PC-3 (cell line): ENCODE data around the gene PTN. TPM values are rescaled to one million over a fixed set of nuclear protein-coding genes. Genes with fewer than 3 reads are reported as not detected.

ENCODE experiments used
- ATAC-seq: fragments of 200-7000 bp; cut with Tn5 transposase; 2 replicates; pipeline ENCODE4 v1.9.1; 2020; ENCODE audit warnings: mild to moderate bottlenecking, moderate library complexity
- BruUV-seq: library from RNA; stranded (reverse); fragments of 400-500 nt; replicated peaks from 2 replicates; lab custom pipeline; 2021; lab: Mats Ljungman, UMichigan
- CTCF ChIA-PET: fragments of 300-600 bp; sonication (Branson Sonifier 250); formaldehyde crosslinking; loops from one replicate; lab custom pipeline; 2022; ENCODE audit warnings: antibody characterized with exemption; lab: Charles Lee
- POLR2A ChIA-PET: fragments of 300-600 bp; sonication (Branson Sonifier 250); formaldehyde crosslinking; loops from one replicate; lab custom pipeline; 2022; ENCODE audit warnings: antibody characterized with exemption; ENCODE audit not compliant: unreplicated experiment; lab: Charles Lee
- DNase-seq: peaks from one replicate; pipeline ENCODE4 v3.0.0-alpha.2; 2015
- H2AFZ ChIP-seq: fragments of 300-600 bp; sonication (generic); 2 replicates; pipeline ENCODE4 v1.6.0; 2016; ENCODE audit warnings: antibody characterized with exemption, low read length
- H3F3A ChIP-seq: fragments of 300-600 bp; sonication (generic); one replicate; pipeline ENCODE4 v1.6.0; 2017; ENCODE audit warnings: antibody characterized with exemption, low read length, control low read depth, mild to moderate bottlenecking; ENCODE audit not compliant: unreplicated experiment
- H3K27ac ChIP-seq: fragments of 300-600 bp; sonication (generic); 2 replicates; pipeline ENCODE4 v1.5.1; 2016; ENCODE audit warnings: mild to moderate bottlenecking, low read length
- H3K27me3 ChIP-seq: fragments of 300-600 bp; sonication (generic); 2 replicates; pipeline ENCODE4 v1.6.1; 2016; ENCODE audit warnings: low read length, mixed read lengths
- H3K36me3 ChIP-seq: fragments of 300-600 bp; sonication (generic); 2 replicates; pipeline ENCODE4 v1.6.1; 2016; ENCODE audit warnings: low read depth, mixed run types, low read length, mixed read lengths
- H3K4me1 ChIP-seq: fragments of 300-600 bp; sonication (generic); 2 replicates; pipeline ENCODE4 v1.5.1; 2016; ENCODE audit warnings: low read length; ENCODE audit not compliant: insufficient read depth
- H3K4me2 ChIP-seq: fragments of 300-600 bp; sonication (generic); 2 replicates; pipeline ENCODE4 v1.6.0; 2016; ENCODE audit warnings: low read length
- H3K4me3 ChIP-seq: fragments of 300-600 bp; sonication (generic); 2 replicates; pipeline ENCODE4 v1.5.1; 2016; ENCODE audit warnings: mild to moderate bottlenecking, low read length, mixed read lengths
- H3K79me2 ChIP-seq: fragments of 300-600 bp; sonication (generic); 2 replicates; pipeline ENCODE4 v1.6.1; 2017; ENCODE audit warnings: low read length, mixed read lengths
- H3K9ac ChIP-seq: fragments of 300-600 bp; sonication (generic); 2 replicates; pipeline ENCODE4 v1.6.0; 2016; ENCODE audit warnings: mild to moderate bottlenecking, low read length
- H3K9me2 ChIP-seq: fragments of 300-600 bp; sonication (generic); replicated peaks from 2 replicates; pipeline ENCODE4 v1.6.1; 2016; ENCODE audit warnings: mixed run types, low read length, mixed read lengths
- H3K9me3 ChIP-seq: fragments of 300-600 bp; sonication (generic); 2 replicates; pipeline ENCODE4 v1.6.1; 2016; ENCODE audit warnings: low read length, mixed read lengths
- H4K20me1 ChIP-seq: fragments of 300-600 bp; sonication (generic); 2 replicates; pipeline ENCODE4 v1.6.1; 2016; ENCODE audit warnings: low read length, mixed read lengths
- CTCF ChIP-seq: fragments of 300-600 bp; sonication (generic); conservative IDR thresholded peaks from 2 replicates; pipeline ENCODE4 v1.5.1; 2017; ENCODE audit warnings: antibody characterized with exemption, low read depth, mild to moderate bottlenecking, low read length
- EZH2 ChIP-seq: fragments of 300-600 bp; sonication (generic); IDR thresholded peaks from one replicate; pipeline ENCODE4 v1.6.1; 2017; ENCODE audit warnings: antibody characterized with exemption, mild to moderate bottlenecking, low read length; ENCODE audit not compliant: unreplicated experiment
- EZH2phosphoT487 ChIP-seq: fragments of 300-600 bp; sonication (generic); IDR thresholded peaks from 2 replicates; pipeline ENCODE4 v1.6.1; 2018; ENCODE audit warnings: mild to moderate bottlenecking, antibody characterized with exemption, low read length, borderline replicate concordance
- intact Hi-C: fragments of 100-400 bp; cut with micrococcal nuclease; formaldehyde crosslinking; loops from 2 replicates; pipeline ENCODE4 v1.9.0; 2023
- total RNA-seq: library from RNA; depleted of rRNA; stranded (reverse); fragments of >200 nt; gene quantifications from 2 replicates; pipeline ENCODE4 v1.2.3, GENCODE V29; 2014

Gene PTN
- total RNA-seq, 1 experiment from 2014 or later = 0.07 TPM

DNA sequence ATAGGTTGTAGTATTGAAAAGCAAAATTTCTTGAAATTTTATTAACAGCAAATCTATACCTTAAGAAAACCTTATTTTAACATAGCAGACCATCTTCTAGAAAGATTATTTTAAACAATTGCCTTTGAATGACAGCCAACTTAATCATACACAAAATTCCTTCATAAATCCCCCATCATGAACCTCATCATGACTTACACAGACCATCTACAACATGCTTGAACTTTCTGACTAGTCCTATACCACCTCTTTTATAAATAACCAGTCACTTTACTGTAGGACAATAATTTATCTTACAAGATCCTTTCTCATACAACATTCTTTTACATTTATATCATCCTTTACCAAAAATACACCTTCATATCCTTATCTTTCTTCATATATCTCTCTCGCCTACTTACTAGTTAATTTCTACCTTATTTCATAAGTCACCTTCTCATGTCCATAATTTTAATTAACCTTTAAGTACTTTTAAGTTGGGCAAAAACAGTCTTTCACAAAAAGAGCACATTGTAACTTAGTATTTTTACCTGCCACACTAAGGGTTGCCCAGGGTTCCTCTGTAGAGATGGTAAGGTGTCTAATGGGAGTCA is 16.6 kb upstream of the PTN start:
- Histone ChIP-seq H4K20me1 (no peaks in the 10 kb centered on the region), H3K9ac (no peak overlapping the region), H3F3A (no peaks in the 10 kb centered on the region), H3K4me1 (no peaks in the 10 kb centered on the region), H3K79me2 (no peaks in the 10 kb centered on the region), H3K36me3 (no peaks in the 10 kb centered on the region), H3K4me3 (no peak overlapping the region), H3K27ac (no peak overlapping the region), H3K9me2 (no peaks in the 10 kb centered on the region), H3K4me2 (no peak overlapping the region), H3K9me3 (peaks cover 18% of the 10 kb centered on the region), H2AFZ (no peak overlapping the region), H3K27me3 (no peaks in the 10 kb centered on the region)
- intact Hi-C loops = no loop called here
- TF ChIP-seq EZH2phosphoT487 (no peak), CTCF (no peak), EZH2 (no peak)
- ATAC-seq = no peak
- ChIA-PET POLR2A (no interaction called here), CTCF (no interaction called here)
- peak; percentile 15 for DNase-seq
- no TSS peak for BruUV-seq

GRCh38 chr7:137354961-137355360 is 11.4 kb upstream of the PTN start:
- CTCF ChIA-PET = no interaction called here
- POLR2A ChIA-PET = no interaction called here

More at GRCh38 chr7:137354961-137355360, 11.4 kb upstream of the PTN start:
- Histone ChIP-seq H4K20me1 (no peaks in the 10 kb centered on the region), H3K9ac (no peak overlapping the region), H3K27me3 (peaks cover 20% of the 10 kb centered on the region; the same call in 1 of the 2 replicates), H3K4me3 (no peak overlapping the region), H3F3A (no peaks in the 10 kb centered on the region), H3K27ac (no peak overlapping the region), H2AFZ (no peak overlapping the region), H3K4me2 (no peak overlapping the region), H3K9me3 (peaks cover 12% of the 10 kb centered on the region), H3K36me3 (no peaks in the 10 kb centered on the region), H3K79me2 (no peaks in the 10 kb centered on the region), H3K9me2 (no peaks in the 10 kb centered on the region), H3K4me1 (no peaks in the 10 kb centered on the region)
- TF ChIP-seq CTCF = no peak
- ATAC-seq (no peak), DNase-seq (no peak)
- intact Hi-C loops = no loop called here
- no TSS peak for BruUV-seq
